Glutamatergic neuron (in vitro differentiated cells): ENCODE measurements around the gene THSD7B. TPM values are rescaled to one million over a fixed set of nuclear protein-coding genes. Genes with fewer than 3 reads are reported as not detected.
A peak's percentile ranks its signal among the peaks of the same experiment; 100 is the strongest.

Experiments used
- DNase-seq: peaks from one replicate; pipeline ENCODE4 v3.0.0; 2022
- H3K27ac Mint-ChIP-seq: one replicate; pipeline ENCODE4 v1.8.0; 2020; ENCODE audit warnings: mild to moderate bottlenecking, mixed read lengths, inconsistent platforms; ENCODE audit not compliant: unreplicated experiment
- H3K27me3 Mint-ChIP-seq: one replicate; pipeline ENCODE4 v1.8.0; 2020; ENCODE audit warnings: mild to moderate bottlenecking, moderate library complexity, mixed read lengths, inconsistent platforms; ENCODE audit not compliant: unreplicated experiment
- H3K36me3 Mint-ChIP-seq: one replicate; pipeline ENCODE4 v1.8.0; 2020; ENCODE audit warnings: mild to moderate bottlenecking, mixed read lengths, inconsistent platforms; ENCODE audit not compliant: unreplicated experiment
- H3K4me1 Mint-ChIP-seq: one replicate; pipeline ENCODE4 v1.8.0; 2020; ENCODE audit warnings: mild to moderate bottlenecking, low read depth, mixed read lengths, inconsistent platforms; ENCODE audit not compliant: unreplicated experiment
- H3K4me3 Mint-ChIP-seq: one replicate; pipeline ENCODE4 v1.8.0; 2020; ENCODE audit warnings: mild to moderate bottlenecking, mixed read lengths, inconsistent platforms; ENCODE audit not compliant: unreplicated experiment
- H3K9me3 Mint-ChIP-seq: one replicate; pipeline ENCODE4 v1.8.0; 2020; ENCODE audit warnings: mild to moderate bottlenecking, moderate library complexity, mixed read lengths, inconsistent platforms; ENCODE audit not compliant: unreplicated experiment
- total RNA-seq: library from RNA; stranded (reverse); fragmentation: NEBNext Ultra II Directional; extraction: Animal tissue kit (Norgen Biotek cat#: 25700); gene quantifications from one replicate; pipeline ENCODE4 v1.2.1, GENCODE V29; 2021; ENCODE audit not compliant: unreplicated experiment
- TF ChIP-seq, protein P1 (sequence below): fragments of 200-600 bp; sonication (generic); IDR thresholded peaks from one replicate; pipeline ENCODE4 v1.5.0; 2021; ENCODE audit not compliant: partially characterized antibody, unreplicated experiment

Gene THSD7B
- total RNA-seq, 1 donor from 2014 or later: 182 TPM

DNA sequence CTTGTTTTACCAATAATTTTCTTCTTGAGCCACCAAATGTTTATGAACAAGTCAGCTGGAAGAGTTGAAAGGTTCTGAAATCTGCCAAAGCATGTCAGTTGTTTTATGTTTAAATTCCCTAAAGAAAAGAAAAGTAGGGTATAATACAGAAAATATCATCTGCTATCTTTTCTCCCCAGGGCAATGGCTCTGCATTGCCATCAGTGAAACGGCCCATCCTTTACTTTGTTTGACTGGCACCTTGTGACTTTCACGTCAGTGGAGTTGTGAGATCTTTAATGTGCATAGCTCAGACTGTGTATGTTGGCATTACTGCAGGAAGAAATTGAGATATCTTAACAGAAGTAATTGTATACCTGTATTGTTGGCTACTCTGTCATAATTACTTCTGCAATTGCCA, 239.9 kb downstream of the THSD7B start:
- TF ChIP-seq, protein P1, sequence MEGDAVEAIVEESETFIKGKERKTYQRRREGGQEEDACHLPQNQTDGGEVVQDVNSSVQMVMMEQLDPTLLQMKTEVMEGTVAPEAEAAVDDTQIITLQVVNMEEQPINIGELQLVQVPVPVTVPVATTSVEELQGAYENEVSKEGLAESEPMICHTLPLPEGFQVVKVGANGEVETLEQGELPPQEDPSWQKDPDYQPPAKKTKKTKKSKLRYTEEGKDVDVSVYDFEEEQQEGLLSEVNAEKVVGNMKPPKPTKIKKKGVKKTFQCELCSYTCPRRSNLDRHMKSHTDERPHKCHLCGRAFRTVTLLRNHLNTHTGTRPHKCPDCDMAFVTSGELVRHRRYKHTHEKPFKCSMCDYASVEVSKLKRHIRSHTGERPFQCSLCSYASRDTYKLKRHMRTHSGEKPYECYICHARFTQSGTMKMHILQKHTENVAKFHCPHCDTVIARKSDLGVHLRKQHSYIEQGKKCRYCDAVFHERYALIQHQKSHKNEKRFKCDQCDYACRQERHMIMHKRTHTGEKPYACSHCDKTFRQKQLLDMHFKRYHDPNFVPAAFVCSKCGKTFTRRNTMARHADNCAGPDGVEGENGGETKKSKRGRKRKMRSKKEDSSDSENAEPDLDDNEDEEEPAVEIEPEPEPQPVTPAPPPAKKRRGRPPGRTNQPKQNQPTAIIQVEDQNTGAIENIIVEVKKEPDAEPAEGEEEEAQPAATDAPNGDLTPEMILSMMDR: no peak
- H3K27ac Mint-ChIP-seq: no peak overlapping the region
- H3K9me3 Mint-ChIP-seq: no peaks in the 10 kb centered on the region
- no peaks in the 10 kb centered on the region for H3K36me3 Mint-ChIP-seq
- no peaks in the 10 kb centered on the region for H3K27me3 Mint-ChIP-seq
- DNase-seq: no peak
- no peak overlapping the region for H3K4me3 Mint-ChIP-seq
- H3K4me1 Mint-ChIP-seq: peaks cover 12% of the 10 kb centered on the region

DNA sequence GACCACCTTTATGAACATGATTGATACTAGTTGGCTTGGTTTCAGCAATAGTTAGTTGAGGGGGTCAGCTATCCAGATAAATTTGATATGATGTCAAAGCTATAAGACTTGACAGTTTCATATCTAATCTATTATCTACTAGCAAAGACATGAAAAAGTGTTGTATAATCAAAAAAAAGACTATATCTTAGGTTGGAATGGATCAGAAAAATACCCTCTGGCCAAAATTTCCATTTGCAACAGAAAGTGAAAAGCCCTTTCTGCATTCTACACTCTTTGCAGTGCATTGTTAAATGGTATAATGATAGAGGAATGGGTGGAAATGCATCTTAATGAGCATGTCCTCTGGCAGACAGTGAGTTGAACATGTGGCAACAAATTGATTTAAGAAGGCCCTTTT, 242.6 kb downstream of the THSD7B start:
- no peaks in the 10 kb centered on the region for H3K36me3 Mint-ChIP-seq
- no peak for DNase-seq
- H3K27me3 Mint-ChIP-seq: no peaks in the 10 kb centered on the region
- H3K4me3 Mint-ChIP-seq: no peak overlapping the region
- H3K9me3 Mint-ChIP-seq: no peaks in the 10 kb centered on the region
- TF ChIP-seq, protein P1: no peak
- H3K4me1 Mint-ChIP-seq: peaks cover 10% of the 10 kb centered on the region
- H3K27ac Mint-ChIP-seq: no peak overlapping the region

DNA sequence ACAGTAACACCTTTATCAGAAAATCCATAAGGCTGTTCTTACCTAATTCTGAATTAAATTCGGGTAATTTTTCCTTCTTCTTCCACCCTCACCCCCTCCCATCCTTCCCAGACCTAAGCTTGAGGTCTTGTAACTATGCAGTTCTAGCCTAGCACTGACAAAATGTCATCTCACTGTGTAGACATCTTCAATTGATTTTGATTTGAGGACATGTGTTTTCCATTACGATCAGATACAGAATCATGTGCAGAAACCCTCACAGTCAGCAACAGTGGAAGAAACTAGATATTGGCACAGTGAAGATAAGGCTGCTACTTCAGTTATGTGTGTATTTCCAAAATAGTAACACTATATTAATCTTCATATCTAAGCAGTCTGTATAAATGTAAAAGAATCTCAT, 244.6 kb downstream of the THSD7B start:
- DNase-seq: no peak
- Mint-ChIP-seq H3K4me1 (peaks cover 23% of the 10 kb centered on the region), H3K9me3 (peaks cover 2% of the 10 kb centered on the region), H3K27me3 (peaks cover 7% of the 10 kb centered on the region), H3K4me3 (no peak overlapping the region), H3K36me3 (no peaks in the 10 kb centered on the region), H3K27ac (no peak overlapping the region)
- TF ChIP-seq, protein P1: no peak

DNA sequence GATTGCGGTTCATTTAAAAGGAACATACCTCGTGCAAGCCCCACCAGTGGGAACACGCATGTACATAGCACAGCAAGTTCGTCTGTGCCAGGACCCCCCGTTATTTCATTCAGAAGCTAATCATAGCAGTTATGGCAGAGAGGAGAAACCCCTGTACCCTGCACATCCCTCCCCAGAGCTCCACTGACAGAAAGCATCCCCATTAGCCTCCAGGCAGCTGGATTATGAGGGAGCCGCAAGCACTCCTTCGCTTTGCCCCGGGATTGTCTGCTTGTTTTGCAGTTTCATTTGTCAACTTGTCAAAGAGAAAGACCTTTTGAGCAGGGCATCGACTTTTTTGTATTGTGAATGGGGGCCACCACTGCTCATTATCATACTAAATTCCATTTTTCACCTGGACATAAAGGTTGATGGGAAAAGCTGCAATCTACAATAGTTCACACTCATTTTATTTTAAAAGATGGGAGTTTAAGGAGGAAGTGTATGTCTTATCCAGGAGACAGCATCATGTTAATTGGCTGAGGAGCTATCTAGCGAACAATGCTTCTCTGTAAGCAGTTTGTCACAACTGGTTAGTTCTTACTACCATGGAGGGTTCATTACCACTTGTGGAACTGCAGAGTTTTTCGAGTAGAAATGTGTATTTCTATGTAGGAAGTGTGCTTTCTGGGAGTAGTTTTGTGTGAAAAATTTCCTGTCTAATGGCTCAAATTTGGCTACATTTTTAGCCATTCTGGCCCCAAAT, 255.3 kb downstream of the THSD7B start:
- H3K27me3 Mint-ChIP-seq: peaks cover 6% of the 10 kb centered on the region
- TF ChIP-seq, protein P1: no peak
- peaks cover 18% of the 10 kb centered on the region for H3K9me3 Mint-ChIP-seq
- peak overlapping the region; percentile 92 for H3K27ac Mint-ChIP-seq
- DNase-seq: peak; percentile 17
- H3K4me1 Mint-ChIP-seq: peaks cover 73% of the 10 kb centered on the region
- no peaks in the 10 kb centered on the region for H3K36me3 Mint-ChIP-seq
- peak overlapping the region; percentile 63 for H3K4me3 Mint-ChIP-seq

DNA sequence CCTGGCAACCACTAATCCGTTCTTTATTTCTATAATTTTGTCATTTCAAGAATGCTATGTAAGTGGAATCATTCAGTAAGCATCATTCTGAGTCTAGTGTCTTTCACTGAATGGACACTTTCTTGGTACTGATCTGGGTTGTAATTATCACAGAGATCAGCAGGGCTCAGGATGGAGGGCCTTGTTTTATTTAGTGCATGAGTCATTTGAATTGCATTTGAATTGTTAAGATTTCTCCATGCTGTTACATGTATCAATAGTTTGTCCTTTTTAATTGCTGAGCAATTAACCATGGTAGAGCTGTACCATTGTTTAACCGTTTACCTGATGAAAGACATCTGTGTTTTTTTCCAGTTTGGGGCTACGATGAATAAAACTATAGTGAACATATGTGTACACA, 256.4 kb downstream of the THSD7B start:
- H3K27me3 Mint-ChIP-seq: peaks cover 6% of the 10 kb centered on the region
- H3K36me3 Mint-ChIP-seq: no peaks in the 10 kb centered on the region
- TF ChIP-seq, protein P1: no peak
- H3K9me3 Mint-ChIP-seq: peaks cover 18% of the 10 kb centered on the region
- H3K27ac Mint-ChIP-seq: peak overlapping the region; percentile 80
- H3K4me1 Mint-ChIP-seq: peaks cover 69% of the 10 kb centered on the region
- H3K4me3 Mint-ChIP-seq: no peak overlapping the region
- no peak for DNase-seq
